GM19328 (cell line): Measurements from ENCODE around the gene SELENOW.
"Not testable (repeated sequence)": the region's sequence is repeated elsewhere in the genome, so short reads cannot be mapped to it uniquely, and the experiment has no call there.

ENCODE experiments used
- ATAC-seq: cut with Tn5 transposase; IDR thresholded peaks from one replicate; pipeline ENCODE4 v1.9.1; 2021; ENCODE audit warnings: mild to moderate bottlenecking, moderate library complexity; ENCODE audit not compliant: unreplicated experiment

Gene SELENOW

GRCh38 chr19:47756627-47756929 lies 21.9 kb upstream of the SELENOW start:
- ATAC-seq, result no peak

DNA sequence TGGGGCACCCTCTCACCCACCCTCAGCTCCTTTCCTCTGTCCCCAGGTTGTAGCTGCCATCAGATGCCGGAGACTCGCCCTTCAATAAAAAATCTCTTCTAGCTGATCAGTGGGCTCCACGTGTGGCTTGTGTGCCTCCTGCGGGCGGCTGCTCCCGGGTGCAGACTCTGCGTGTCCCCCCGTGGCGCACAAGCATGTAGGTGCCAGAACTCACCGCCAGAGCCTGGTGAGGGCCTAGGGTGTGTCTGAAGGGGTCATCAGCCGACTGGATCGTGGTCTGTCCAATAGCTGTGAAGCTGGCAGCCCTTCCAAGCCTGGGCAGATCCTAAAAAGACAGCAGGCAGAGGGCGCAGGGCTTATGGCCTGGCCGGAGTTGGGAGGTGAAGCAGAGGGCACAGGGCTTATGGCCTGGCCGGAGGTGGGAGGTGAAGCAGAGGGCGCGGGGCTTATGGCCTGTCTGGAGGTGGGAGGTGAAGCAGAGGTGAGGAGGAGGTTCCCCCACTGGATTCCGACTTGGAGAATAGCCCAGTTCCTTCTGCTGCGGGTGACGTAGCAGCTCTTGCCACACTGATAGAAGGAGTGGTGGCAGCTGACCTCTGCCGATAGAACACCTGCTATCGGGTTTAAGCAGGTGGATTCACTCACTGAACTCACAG lies 21.4 kb upstream of the SELENOW start:
- ATAC-seq, result no peak

GRCh38 chr19:47757617-47758442 lies 20.7 kb upstream of the SELENOW start:
- no peak for ATAC-seq

GRCh38 chr19:47758443-47758804 lies 20.1 kb upstream of the SELENOW start:
- no peak for ATAC-seq

DNA sequence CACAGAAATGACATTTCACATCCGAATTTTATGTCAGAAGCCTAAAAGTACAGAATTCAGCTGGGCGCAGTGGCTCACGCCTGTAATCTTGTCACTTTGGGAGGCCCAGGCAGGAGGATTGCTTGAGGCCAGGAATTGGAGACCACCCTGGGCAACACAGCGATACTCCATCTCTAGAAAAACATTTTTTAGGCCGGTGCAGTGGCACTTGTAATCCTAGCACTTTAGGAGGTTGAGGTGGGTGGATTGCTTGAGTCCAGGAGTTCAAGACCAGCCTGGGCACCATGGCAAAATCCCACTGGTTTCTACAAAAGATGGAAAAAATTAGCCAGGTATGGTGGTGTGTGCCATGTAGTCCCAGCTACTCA lies 17.9 kb upstream of the SELENOW start:
- no peak for ATAC-seq

GRCh38 chr19:47761566-47761965 lies 16.9 kb upstream of the SELENOW start:
- no peak for ATAC-seq

GRCh38 chr19:47762151-47762550 lies 16.4 kb upstream of the SELENOW start:
- ATAC-seq, result no peak

DNA sequence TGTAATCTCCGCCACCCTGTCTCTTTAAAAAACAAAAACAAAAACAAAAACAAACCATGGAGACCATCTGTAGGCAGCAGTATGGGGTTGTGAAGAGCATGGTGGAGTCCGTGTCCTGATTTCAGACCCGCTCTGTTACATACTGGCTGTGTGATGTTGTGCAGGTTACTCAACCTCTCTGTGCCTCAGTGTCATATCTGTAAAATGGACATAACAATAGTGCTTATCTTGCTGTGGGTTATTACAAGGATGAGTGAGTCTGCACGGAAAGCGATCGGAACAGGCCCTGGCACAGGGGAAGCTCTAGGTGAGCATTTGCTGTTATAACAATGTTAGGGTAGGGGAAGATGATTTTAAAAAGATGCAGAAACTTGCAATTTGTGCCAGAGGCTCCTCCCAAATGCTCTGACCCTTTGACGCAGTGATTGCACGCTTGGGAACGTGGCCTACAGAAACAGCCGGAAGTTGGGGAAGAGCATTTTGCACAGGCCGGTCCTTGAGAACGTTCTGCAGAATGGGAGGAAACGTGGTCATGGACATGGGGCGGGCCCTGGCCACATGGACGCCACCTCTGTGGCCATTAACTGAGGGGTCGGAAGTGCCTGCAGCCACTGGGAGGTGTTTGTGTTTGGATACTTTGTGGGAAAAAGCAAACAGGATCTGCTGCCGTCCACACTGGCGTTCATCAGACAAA lies 15.7 kb upstream of the SELENOW start:
- ATAC-seq, result no peak

GRCh38 chr19:47764705-47765104 lies 13.8 kb upstream of the SELENOW start:
- ATAC-seq, result not testable (repeated sequence)

DNA sequence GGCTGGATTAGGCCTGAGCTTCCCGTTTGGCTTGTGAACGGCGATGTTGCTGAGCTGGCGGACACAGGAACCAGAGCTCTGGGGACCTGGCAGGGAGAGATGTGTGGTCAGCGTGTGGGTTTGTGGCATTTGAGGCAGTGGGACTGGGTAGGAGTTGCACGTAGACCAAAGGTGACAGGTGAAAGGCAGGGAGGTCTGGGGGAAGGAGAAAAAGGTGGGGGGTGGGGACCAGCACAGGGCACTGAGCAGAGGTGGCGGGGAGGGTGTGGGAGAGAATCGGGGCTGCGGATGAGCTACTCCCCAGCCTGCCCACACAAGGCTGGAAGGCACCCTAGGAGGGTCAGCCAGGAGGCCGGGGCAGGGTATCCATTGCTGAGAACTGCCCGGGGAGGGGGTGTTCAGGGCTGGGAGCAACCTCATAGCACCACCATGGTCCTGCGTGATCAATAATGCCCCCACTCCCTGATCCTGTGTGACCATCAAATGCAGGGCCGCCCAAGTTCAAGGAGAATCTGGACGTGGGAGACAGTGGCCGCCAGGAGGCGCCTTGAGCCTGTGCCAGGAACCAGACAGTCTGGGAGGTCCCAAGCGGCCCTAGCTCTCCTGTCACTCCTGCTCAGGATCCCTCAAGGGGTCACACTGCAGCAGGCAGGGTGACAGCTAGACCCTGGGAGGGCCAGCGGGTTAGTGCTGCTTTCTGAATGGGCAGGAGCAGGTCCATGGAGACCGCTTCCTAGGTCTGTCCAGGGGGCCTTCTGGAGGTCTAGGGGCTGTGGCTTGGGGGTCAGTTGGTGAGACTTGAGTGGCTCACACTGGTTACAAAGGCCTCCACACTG lies 12.8 kb upstream of the SELENOW start:
- ATAC-seq, result no peak

DNA sequence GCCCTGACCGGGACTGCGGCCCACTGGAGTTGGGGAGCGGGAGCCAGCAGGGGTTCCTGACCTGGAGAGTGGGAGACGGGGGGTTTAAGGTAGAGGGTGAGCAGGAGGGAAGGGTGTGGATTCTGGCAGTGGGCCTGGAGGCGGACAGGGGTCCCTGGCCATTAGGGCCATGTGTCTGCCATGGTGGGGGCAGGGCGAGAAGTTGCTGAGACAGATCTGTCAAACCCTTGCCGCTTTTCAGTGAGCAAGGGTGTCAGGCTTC lies 12.2 kb upstream of the SELENOW start:
- no peak for ATAC-seq

DNA sequence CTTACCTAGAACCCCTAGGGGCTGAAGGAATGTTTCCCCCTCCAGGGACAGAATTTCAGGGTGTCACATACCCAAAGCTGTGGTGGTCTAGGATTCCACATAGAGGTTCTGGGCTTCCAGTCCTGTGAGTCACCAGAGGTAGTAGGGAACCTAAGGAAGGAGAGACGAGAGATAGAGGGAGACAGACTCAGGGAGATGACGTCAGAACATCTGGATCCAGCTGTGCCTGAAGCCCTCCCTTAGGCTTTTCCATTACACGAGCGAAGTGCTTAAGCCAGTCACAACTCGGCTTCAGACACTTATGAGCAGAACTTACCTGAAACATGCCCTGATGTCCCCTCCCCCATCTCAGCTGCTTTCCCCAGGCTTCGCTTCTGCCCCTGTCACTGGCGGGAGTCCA lies 11.8 kb upstream of the SELENOW start:
- no peak for ATAC-seq

DNA sequence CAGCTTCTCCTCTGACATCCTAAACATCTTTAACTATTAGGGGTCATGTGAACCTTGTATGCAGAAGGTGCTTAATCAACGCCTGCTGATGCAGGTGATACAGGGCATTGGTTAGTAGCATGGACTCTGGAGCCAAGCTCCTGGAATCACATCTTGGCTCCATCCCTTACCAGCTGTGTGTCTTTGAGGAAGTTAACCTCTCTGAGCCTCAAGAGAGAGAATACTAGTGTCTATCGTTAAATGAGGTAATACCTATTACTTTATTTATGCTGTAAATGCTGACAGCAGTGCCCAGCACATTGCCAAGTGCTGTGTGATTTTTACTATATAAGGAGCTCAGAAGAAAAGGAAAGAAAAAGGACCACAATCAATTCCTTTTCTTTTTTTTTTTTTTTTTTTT lies 11.2 kb upstream of the SELENOW start:
- no peak for ATAC-seq

DNA sequence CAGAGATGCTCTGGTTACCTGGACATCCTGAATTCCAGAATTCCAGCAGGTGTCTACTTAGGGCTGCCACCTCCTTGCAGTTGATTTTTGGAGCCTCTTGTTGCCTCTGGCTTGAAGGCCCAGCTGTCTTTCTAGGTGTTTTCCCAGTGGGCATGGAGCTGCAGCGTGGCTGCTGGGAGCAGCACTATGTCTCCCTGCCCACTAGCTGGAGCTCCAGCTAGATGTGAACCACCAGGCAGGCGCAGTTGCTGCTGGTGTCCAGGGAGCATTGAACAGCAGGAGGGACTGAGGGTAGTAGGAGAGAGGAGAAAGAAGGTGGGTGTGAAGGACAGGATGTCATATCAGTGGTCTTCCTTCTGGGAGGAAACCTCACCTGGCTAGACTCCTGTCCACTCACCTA lies 9.9 kb upstream of the SELENOW start:
- no peak for ATAC-seq

DNA sequence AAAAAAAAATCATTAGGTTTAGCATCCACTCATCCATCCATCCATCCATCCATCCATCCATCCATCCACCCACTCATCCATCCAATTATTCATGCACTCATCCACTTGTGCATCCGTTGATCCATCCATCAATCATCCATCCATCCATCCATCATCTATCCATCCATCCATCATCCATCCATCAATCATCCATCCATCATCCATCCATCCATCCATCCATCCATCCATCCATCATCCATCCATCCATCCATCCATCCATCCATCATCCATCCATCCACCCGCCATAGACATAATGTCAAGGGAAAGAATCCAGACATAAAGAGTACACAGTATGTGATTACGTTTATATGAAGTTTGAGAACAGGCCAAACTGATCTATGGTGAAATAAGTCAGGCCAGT lies 9.0 kb upstream of the SELENOW start:
- ATAC-seq, result no peak

DNA sequence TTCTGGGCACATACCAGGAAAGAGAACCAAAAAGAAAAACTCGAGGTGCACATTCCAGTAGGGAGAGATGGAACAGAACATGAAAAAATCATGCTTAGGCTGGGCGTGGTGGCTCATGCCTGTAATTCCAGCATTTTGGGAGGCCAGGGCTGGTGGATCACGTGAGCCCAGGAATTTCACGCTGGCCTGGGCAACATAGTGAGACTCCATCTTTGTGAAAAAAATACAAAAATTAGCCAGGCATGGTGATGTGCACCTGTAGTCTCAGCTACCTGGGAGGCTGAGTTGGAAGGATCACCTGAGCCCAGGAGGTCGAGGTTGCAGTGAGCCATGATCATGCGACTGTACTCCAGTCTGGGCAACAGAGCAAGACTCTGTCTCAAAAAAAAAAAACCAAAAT lies 7.2 kb upstream of the SELENOW start:
- ATAC-seq, result not testable (repeated sequence)

GRCh38 chr19:47776568-47776967 lies 1.9 kb upstream of the SELENOW start:
- ATAC-seq, result no peak

DNA sequence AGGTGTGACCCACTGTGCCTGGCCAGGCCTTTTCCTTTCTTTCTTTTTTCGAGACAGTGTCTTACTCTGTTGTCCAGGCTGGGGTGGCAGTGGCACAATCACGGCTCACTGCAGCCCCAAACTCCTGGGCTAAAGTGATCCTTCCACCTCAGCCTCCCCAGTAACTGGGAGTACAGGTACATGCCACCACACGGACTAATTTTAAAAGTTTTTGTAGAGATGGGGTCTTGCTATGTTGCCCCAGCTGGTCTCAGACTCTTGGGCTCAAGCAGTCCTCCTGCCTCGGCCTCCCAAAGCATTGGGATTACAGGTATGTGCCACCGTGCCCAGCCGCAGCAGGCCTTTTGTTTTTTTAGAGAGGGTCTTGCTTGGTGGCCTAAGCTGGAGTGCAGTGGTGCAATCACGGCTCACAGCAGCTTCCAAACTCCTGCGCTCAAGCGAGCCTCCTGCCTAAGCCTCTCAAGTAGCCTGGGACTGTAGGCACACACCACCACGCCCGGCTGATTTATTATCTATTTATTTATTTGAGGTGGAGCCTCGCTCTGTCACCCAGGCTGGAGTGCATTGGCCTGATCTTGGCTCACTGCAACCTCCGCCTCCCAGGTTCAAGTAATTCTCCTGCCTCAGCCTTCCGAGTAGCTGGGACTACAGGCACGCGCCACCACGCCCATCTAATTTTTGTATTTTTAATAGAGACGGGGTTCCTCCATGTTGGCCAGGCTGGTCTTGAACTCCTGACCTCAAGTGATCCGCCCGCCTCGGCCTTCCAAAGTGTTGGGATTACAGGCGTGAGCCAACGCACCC lies 1.1 kb upstream of the SELENOW start:
- not testable (repeated sequence) for ATAC-seq

DNA sequence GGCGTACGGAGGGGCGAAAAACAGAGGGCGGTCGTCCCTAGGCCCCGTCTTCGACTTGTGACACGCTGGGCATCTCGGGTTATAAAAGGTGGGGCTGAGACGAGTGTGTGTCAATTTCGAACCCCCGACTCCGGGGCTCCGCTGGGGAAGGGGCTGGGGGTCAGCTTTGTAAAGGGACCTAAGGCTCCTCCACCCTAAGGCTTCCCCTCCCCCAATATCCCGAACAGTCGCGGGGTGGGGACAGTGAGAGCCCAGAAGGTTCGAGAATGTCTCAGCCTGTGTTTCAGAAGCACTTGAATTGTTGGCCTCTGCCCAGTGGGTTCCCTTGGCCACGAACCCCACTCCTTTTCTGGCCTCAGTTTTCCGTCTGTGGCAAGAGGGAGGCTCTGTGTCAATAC lies 450 bp downstream of the SELENOW start:
- ATAC-seq, result no peak

- ATAC-seq, result no peak
Measured at GRCh38 chr19:47779524-47780214, 1.2 kb downstream of the SELENOW start.
